Endothelial cell (in vitro differentiated cells): ENCODE results near the gene SLC30A4. TPM values are rescaled to one million over a fixed set of nuclear protein-coding genes. Genes with fewer than 3 reads are reported as not detected.

Experiments used
- DNase-seq: peaks from one replicate; pipeline ENCODE4 v3.0.0; 2021; ENCODE audit warnings: low spot score
- H3K27ac Mint-ChIP-seq: one replicate; pipeline ENCODE4 v1.8.0; 2021; ENCODE audit warnings: mixed read lengths, inconsistent platforms; ENCODE audit not compliant: unreplicated experiment
- H3K27me3 Mint-ChIP-seq: one replicate; pipeline ENCODE4 v1.8.0; 2021; ENCODE audit warnings: mild to moderate bottlenecking, moderate library complexity, mixed read lengths, inconsistent platforms; ENCODE audit not compliant: unreplicated experiment
- H3K36me3 Mint-ChIP-seq: one replicate; pipeline ENCODE4 v1.8.0; 2021; ENCODE audit warnings: mild to moderate bottlenecking, low read depth, mixed read lengths, inconsistent platforms; ENCODE audit not compliant: unreplicated experiment
- H3K4me1 Mint-ChIP-seq: one replicate; pipeline ENCODE4 v1.8.0; 2021; ENCODE audit warnings: mild to moderate bottlenecking, mixed read lengths, inconsistent platforms; ENCODE audit not compliant: unreplicated experiment
- H3K4me3 Mint-ChIP-seq: one replicate; pipeline ENCODE4 v1.8.0; 2021; ENCODE audit warnings: mild to moderate bottlenecking, mixed read lengths, inconsistent platforms; ENCODE audit not compliant: unreplicated experiment
- H3K9me3 Mint-ChIP-seq: one replicate; pipeline ENCODE4 v1.8.0; 2021; ENCODE audit warnings: mixed read lengths, inconsistent platforms; ENCODE audit not compliant: unreplicated experiment
- CTCF ChIP-seq: fragments of 200-600 bp; sonication (generic); IDR thresholded peaks from one replicate; pipeline ENCODE4 v1.5.0; 2021; ENCODE audit warnings: antibody characterized with exemption; ENCODE audit not compliant: unreplicated experiment
- total RNA-seq: library from RNA; stranded (reverse); fragmentation: NEBNext Ultra II Directional; extraction: Animal tissue kit (Norgen Biotek cat#: 25700); gene quantifications from one replicate; pipeline ENCODE4 v1.2.1, GENCODE V29; 2021; ENCODE audit not compliant: unreplicated experiment

SLC30A4 gene
- total RNA-seq, 1 donor from 2014 or later: 0.64 TPM

- no peak for DNase-seq
These were observed 23.1 kb downstream of the SLC30A4 start for GRCh38 chr15:45499426-45499825.

GRCh38 chr15:45498701-45499100 lies 23.9 kb downstream of the SLC30A4 start:
- Mint-ChIP-seq H3K27ac (no peak overlapping the region), H3K9me3 (no peaks in the 10 kb centered on the region), H3K36me3 (no peaks in the 10 kb centered on the region), H3K4me3 (no peak overlapping the region), H3K4me1 (no peaks in the 10 kb centered on the region), H3K27me3 (no peaks in the 10 kb centered on the region)
- no peak for TF ChIP-seq CTCF
- DNase-seq: no peak

More at GRCh38 chr15:45499426-45499825, 23.1 kb downstream of the SLC30A4 start:
- H3K4me3 Mint-ChIP-seq: no peak overlapping the region
- H3K36me3 Mint-ChIP-seq: no peaks in the 10 kb centered on the region
- no peaks in the 10 kb centered on the region for H3K9me3 Mint-ChIP-seq
- TF ChIP-seq CTCF: no peak
- H3K4me1 Mint-ChIP-seq: no peaks in the 10 kb centered on the region
- no peak overlapping the region for H3K27ac Mint-ChIP-seq
- no peaks in the 10 kb centered on the region for H3K27me3 Mint-ChIP-seq

- Mint-ChIP-seq H3K36me3 (no peaks in the 10 kb centered on the region), H3K27ac (no peak overlapping the region), H3K4me3 (no peak overlapping the region), H3K4me1 (no peaks in the 10 kb centered on the region), H3K27me3 (no peaks in the 10 kb centered on the region), H3K9me3 (no peaks in the 10 kb centered on the region)
- TF ChIP-seq CTCF: no peak
- DNase-seq: no peak
These were observed 25.3 kb downstream of the SLC30A4 start for GRCh38 chr15:45497261-45497660.

- no peak for DNase-seq
- no peaks in the 10 kb centered on the region for H3K4me1 Mint-ChIP-seq
- H3K27me3 Mint-ChIP-seq: no peaks in the 10 kb centered on the region
- H3K9me3 Mint-ChIP-seq: no peaks in the 10 kb centered on the region
- H3K27ac Mint-ChIP-seq: no peak overlapping the region
- H3K4me3 Mint-ChIP-seq: no peak overlapping the region
- TF ChIP-seq CTCF: no peak
- H3K36me3 Mint-ChIP-seq: no peaks in the 10 kb centered on the region
These were observed 25.9 kb downstream of the SLC30A4 start for GRCh38 chr15:45496658-45497057.

GRCh38 chr15:45495588-45495987 lies 27.0 kb downstream of the SLC30A4 start:
- TF ChIP-seq CTCF: no peak
- Mint-ChIP-seq H3K4me1 (no peaks in the 10 kb centered on the region), H3K27me3 (no peaks in the 10 kb centered on the region), H3K36me3 (no peaks in the 10 kb centered on the region), H3K9me3 (no peaks in the 10 kb centered on the region), H3K4me3 (no peak overlapping the region), H3K27ac (no peak overlapping the region)
- DNase-seq: no peak
